Glomerular visceral epithelial cell (primary cell): ENCODE data around the gene SORCS1.

Source experiments
- DNase-seq: peaks from one replicate; pipeline ENCODE4 v3.0.0-alpha.2; 2016; ENCODE audit errors: extremely low spot score

The SORCS1 gene

DNA sequence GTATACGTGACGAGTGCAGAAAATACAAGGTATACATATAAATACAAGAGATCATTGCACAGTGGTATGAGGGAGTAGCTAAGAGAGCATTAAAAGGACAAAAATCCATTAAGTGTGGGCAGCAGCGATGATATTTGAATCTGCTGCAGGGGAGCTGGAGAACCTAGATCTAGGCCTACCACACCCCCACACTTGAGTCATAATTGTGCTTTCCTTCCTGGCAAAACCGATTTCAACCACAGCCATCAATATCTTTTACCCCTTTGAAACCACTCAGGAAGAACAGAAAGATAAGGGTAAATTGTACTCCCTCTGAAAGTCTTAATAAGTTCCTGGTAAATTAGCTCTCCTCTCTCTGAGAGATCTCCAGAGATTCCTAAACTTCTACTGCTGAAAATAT is 345.0 kb downstream of the SORCS1 start:
- DNase-seq = no peak

DNA sequence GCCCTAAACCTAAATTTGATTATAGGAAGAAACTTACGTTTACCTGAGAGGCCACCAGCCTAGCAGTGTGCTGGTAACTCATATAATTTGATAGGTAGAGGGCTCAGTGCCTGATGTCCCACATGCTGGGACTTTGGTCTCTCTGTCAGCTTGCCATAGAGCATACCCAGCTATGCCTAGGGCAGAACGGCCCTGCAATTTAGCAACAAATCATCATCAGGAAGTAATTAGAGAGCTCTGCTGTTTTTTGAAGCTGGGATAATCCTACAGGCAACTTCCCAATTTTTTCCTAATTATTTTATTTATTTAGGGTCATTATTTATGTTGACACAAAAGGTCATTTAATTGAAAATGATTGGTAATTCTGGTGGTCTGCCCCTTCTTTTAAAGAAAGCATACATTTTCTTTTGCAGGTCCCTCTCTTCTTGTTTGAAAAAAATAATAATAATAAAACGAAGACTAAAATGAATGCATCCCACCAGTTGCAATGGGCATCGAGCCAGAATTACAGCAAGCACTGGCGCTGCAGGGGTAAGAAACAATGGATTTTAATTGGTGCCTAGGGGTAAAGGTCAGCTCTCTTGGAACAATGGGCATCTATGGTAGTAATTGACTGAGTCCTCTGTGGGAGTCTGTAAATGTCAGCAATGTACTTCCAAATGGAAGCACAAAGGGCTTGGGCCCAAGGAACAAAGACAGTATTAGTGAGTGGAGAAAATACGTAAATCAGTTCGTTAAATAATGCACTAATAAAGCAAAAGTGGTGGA is 348.0 kb downstream of the SORCS1 start:
- no peak for DNase-seq

DNA sequence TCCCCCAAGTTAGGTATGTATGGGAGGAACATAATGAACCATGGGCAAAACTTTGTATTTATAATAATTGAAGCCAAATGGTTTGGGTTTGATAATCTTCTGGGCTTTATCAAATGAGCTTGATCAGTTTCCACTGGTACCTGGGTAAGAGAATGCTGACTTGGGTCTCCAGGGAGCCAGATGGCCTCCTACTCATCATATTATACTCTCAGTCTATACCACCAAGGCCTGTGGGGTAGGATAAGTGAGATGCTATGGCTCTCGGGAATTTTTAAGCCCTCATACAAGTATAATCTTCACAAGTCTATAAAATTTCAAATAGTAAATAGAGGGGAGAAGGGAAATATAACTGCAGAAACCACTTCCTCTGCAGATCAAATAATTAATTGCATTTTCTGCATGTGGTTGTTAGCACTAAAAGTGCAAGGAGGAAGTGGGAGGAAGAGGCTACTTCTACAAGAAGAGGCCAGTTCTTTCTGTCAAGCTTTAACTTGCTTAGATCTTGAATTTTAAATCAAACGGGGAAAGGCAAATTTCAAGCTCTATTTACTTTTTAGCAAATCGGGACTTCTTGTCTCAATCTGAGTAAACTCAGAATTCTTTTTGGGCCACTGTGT is 349.0 kb downstream of the SORCS1 start:
- no peak for DNase-seq

DNA sequence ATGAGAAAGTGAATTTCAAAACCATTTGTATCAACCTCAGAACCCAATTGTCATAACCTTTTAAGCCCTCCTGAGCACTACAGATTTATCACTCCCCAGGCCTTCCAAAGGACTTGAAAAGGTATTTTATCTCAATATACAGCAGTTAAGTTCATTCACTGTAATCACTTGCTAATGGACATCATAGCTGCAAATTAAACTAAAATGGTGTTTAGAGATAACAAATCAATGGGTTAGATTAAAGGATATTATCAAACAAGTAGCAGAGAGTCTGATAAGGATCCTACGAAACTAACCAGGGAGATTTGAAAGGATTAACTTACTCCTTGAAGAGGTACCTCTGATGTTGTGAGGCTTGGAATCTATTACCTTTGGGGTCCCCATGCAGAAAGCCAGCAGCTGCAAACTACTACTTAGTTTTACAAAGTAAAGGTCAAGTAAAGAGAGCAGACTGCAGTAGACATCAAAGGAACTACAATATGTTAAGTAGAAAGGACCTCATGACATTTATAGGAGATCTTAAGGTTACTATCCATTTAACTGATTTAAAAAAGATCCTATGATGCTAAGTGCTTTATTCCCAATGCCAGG is 359.4 kb downstream of the SORCS1 start:
- DNase-seq = no peak

DNA sequence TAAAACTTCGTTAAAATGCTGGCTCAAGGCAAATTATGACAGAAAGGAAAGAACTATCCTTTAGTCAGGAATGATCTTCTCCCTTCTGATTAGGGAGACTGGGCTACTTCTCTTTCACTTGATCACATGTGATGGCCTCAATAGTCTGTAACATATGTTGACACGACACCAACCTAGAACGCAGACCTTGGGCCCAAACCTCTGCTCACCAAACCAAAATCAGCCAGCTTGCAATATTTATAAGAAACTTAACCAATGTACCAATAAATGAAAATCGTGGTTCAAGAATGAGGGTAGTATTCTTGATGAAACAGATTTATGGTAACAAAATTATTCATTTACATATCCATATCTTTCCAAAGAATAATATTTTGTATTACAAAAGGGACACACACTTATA is 361.6 kb downstream of the SORCS1 start:
- no peak for DNase-seq

DNA sequence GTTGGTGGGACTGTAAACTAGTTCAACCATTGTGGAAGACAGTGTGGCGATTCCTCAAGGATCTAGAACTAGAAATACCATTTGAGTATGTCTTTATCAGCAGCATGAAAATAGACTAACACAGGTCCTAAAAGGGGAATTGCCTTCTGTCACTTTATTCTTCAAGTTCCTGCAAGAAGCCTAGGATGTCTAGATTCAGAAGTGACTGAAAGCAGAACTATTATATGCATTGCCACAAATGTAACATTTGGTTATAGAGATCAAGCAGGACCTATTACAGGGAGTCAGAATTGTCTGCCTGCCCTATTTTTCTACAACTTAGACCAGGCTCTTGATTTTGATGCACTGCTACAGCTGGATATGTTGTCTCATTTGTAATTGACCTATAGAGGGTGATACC is 364.7 kb downstream of the SORCS1 start:
- DNase-seq = no peak

DNA sequence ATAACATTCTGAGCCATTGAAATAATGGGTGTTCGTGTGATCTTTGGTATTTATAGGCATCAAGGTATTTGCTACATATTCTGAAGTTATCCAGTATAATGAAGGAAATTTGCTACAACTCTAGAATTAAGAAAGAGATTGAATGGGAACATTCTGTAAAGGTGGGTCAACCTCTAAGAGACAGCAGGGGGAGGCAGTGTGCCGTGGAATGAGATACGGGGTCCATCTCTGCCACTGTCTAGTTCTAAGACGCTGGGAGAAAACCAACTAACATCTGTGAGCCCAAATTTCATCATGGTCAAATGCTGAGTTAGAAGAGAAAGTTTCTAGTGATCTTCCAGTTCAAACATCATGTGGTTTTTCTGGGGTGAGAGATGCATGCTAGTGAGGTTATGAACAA is 368.9 kb downstream of the SORCS1 start:
- no peak for DNase-seq

DNA sequence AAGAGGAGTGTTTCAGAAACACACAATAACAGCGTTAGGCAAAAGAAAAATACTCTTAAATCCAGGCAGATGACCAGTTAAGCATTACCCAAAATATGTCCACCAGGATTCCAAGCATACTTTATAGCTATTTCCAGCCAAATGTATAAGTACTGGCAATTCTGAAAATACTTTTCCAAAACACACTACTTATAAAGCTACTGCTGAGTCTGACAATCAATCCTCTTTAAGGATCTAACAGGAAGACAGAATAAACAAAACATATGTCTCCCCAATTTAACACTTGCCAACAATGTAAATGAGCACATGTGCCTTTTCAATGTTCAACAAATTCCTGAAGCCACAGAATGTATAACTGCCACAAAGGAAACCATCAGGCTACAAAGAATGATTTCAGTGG is 370.9 kb downstream of the SORCS1 start:
- no peak for DNase-seq

DNA sequence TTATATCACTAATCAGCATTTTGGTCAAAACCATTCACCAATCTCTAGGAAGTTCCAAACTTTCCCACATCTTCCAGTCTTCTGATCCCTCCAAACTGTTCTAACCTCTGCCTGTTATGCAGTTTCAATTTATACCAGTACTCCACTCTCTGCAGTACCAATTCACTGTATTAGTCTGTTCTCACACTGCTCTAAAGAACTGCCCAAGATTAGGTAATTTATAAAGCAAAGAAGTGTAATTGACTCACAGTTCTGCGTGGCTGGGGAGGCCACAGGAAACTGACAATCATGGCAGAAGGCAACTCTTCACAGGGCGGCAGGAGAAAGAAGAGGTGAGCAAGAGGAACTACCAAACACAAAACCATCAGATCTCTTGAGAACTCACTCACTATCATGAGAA is 374.9 kb downstream of the SORCS1 start:
- no peak for DNase-seq

DNA sequence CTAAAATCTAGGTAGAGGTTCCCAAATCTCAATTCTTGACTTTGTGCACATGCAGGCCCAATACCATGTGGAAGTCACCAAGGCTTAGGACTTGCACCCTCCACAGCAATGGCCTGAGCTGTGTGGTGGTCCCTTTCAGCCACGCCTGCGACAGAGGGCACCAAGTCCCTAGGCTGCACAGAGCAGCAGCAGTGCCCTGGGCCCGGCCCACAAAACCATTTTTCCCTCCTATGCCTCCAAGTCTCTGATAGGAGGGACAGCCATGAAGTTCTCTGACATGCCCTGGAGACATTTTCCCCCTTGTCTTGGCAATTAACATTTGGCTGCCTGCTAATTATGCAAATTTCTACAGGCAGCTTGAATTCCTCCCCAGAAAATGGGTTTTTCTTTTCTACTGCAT is 375.5 kb downstream of the SORCS1 start:
- no peak for DNase-seq

DNA sequence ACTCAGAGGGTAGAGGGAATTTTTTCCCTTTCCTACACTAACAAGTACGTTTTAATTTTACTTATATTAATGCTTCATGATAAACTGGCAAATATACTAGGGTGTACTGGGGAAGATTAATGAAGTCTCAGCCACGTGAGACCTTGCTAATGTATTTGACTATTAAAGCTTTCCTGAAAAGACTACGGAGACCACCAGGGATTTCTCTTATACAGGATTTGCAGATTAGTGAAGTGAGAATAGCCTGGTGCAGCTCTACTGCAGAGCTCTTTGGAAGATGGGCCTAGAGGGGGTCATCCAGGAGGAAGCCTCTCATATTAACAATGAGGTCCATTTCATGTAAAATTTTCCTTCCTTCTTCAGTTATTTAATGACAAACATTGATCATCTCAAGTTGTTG is 379.0 kb downstream of the SORCS1 start:
- DNase-seq = no peak

DNA sequence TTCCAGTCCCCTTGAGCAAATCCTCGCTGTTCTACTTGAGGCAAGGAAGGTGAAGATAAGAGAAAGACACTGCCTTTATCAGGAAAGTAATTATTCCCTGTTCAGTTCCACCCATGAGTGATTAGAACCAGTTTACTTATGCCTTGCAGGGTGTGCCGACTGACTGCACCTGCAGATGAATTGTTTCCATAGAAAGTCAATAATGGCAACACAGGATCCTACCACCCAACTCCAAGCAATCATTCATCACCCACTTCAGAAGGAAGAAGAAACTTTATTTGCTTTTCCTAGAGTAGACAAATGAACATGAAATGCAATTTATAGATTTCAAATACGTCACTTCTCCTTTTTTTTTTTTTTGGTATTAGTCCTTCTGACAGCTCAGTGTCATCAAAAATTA is 383.9 kb downstream of the SORCS1 start:
- no peak for DNase-seq

DNA sequence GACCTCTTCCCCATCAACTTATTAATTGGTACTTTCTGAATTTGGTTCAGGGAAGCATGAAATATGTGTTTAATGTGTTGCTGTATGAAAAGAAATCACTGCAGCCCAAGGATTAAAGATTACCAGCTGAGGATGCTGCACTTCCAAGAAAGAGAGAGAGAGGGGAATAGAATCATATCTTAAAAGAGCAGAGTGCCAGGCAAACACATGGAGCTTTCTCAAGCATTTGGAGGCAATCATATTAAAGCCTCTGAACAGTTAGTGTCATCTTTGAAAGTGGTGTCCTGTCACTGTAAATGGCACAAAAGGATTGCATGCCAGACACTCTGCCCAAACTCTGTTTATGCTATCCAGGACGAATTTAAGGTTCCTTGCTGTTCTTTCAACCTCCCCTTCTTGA is 386.7 kb downstream of the SORCS1 start:
- DNase-seq = no peak

DNA sequence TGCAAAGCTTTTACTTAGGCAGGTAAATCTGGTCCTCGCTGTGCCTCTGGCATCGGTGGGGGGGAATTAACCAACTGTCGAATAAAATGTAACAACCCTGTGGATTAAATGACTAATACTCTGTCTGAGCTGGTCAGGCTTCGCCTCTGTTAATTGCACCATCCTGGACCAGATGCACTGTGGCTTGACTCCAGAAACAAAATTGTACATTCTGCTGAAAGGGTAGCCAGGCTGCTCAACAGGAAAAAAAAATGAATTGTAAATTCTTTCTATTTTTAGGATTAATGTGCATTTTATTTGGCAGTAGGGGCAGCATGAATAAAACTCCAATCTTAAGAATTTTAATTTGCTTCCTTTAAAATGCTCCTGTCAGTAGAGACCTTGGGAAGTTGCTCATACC is 389.4 kb downstream of the SORCS1 start:
- DNase-seq = no peak

DNA sequence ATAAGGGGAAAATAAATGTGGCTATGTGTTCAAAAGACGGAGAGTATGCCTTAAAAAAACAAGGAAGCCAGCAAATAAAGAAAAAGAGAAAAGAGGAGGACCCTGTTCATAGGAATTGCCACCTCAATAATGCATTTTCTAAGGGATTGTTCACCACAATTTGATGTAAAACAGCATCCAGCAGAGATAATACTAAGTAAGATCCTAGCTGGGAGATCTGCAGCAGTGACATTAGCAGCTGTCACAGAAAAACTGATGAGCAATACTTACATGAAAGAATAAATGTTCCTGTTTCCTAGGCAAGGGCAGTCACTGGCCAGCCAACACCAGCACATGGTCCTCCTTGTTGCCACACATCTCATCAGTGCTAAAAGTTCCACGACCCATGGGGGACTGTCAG is 391.5 kb downstream of the SORCS1 start:
- DNase-seq = no peak

DNA sequence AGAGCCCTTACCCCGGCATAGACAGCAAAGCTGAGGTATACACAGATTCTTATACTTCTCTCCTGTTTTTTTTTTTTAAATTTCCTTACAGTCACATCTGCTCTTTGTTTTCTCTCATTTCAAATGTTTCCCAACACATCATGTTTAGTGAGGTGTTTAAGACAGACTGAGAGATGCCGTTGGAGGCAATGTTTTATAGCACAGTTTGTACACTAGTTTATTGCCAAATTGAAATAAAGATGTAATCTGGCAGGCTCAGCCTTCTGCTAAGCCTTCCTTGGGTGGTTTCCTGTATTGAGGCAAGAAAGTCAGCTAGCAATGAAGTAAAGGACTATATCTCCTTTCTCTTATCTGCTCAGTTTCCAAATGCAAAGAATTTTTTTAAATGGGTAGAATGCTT is 393.4 kb downstream of the SORCS1 start:
- no peak for DNase-seq

DNA sequence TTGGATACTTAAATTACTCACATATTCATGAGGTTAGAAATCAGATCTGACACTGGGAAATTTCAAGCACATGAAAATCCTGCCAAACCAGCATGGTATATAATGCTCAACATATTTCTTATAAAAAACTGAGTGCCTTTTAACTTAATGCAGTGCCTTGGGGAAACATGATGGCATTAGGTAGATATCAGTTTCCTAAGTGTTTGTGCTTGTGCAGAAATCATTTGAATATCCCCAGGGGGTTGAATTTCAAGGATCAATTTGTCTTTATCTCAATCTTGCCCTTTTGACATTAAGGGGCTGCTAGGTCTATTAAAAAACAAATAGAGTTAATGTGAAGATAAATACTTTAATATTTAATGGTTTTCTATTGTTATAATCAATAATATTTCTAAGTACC is 396.3 kb downstream of the SORCS1 start:
- no peak for DNase-seq

DNA sequence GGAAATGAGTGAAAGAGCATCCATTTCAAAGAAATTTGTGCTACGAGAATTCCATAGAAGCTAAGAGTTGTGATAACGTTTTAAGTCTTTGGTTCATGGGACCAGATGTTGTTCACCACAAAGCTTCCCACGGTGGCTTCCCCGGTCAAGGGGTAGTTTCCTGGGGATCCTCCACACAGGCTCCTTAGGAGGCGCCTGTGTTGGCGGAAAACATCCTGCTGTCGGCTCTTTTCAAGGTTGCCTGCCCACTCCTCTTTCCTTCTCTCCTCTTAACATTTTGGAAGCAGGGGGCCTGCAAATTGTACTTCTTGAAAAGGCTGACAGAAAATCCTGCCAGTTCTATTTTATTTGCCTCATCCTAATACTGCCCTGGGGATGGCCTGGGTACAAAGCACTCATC is 398.6 kb downstream of the SORCS1 start:
- DNase-seq = no peak

DNA sequence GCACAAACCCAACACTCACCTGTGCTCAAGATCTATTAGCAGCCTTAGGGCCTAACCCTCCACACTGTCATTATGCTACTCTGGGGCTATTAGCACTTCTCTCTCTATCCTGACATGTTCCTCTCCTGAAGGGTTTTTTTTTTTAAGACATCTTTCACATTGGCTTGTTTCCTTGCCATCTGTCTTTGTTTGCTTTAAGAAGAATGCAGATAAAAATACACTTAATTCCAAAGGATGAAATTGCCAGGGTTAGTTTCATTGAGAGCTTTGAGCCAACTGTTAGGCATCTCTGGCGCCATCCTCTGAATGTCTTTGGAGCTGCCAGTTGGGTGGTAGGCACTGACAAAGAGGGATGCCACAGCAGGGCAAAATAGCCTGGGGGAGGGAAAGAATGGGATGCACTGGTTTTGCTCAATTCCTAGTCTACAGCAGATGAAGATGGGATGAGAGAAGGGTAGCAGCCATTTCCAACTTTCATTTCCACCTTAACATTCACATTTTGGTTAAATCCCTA is 399.2 kb downstream of the SORCS1 start:
- no peak for DNase-seq

DNA sequence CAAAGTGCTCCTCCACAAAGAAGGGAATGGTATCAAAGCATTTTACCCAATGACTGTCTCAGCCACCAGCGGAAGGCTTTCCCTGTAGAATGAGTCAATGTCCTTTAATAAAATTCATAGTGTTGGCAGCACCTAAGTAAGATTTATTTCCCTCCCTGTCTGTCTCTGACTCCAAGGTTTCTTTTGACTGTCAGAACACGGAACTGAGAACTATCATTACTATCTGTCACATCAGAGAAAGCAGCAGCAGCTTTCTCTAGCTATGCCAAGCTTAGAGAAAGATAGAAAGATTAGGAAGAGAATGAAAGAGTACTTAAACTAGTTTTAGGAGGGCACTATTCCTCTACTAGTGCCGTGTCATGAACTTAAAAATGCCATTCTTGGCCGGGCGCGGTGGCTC is 400.1 kb downstream of the SORCS1 start:
- no peak for DNase-seq

DNA sequence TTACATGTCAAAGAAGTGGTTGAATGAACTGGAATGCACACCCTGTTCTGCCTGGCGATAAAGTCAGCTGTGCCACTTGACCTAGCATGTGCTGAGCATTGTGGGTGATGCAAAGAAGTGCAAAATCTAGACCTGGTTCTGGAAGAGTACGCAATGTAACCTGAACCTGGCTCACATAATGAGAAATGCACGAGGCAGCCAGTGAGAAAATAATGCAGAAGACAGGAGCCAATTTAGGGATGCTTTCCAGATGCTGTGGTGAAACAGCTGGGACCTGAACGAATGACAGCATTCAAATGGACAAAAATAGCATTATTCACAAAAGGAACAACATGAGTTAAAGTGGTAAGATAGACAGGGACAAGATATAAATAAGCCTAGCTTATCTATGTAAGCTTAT is 402.6 kb downstream of the SORCS1 start:
- DNase-seq = no peak

DNA sequence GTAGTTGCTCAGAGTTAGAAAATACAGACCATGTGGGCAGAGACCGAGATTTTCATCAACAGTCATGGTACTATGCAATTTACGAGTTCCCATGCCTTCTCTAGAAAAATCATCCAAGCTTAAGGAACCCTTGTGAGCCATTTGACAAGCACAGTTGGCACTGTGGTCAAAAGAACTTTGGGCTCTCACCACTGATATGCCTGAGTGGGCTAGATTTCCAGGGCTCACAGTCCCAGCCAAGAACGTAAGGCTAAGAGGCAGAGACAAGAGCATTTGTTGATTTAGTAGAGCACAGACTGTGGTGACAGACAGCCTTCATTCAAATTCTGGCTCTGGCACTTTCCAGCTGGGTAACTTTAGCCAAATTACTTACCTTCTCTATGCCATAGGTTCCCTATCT is 407.0 kb downstream of the SORCS1 start:
- no peak for DNase-seq

DNA sequence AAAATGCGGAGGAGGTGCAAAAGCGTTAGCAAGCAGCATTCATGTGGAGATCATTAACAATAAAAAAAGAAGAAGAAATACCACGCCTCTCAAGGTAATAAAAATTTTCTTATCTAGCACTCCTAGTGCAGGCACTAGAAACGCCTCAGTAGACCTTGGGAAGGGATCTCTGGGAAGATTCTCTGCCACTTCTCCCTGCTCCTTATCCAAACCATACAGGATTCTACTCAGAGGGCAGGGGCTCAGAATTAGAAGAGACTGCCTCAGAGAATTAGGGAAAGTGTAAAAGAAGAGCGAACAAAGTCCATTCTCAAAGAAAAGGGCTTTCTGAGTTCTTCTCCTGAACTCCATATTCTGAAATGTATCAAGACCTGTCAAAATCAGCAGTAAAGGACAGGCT is 413.4 kb downstream of the SORCS1 start:
- DNase-seq = no peak
